Measurements from ENCODE around the gene KCNH2. TPM values are rescaled to one million over a fixed set of nuclear protein-coding genes. Genes with fewer than 3 reads are reported as not detected.
A peak's percentile ranks its signal among the peaks of the same experiment; 100 is the strongest.

Gene KCNH2
- total RNA-seq, 2 donors from 2014 or later, result 1.1 to 1.9 TPM

- H3K9me3 ChIP-seq (ENCODE audit: control insufficient read depth, low read length), result no peaks in the 10 kb centered on the region
- no peak overlapping the region for H3K27ac Mint-ChIP-seq
- no peaks in the 10 kb centered on the region for H3K36me3 Mint-ChIP-seq (ENCODE audit: low read depth)
- no peak overlapping the region for H3K9ac ChIP-seq (ENCODE audit: extremely low read depth, low read length, poor library complexity, severe bottlenecking)
- H3K27ac ChIP-seq (ENCODE audit: low read depth, low read length), result no peak overlapping the region
- TF ChIP-seq, protein P1, sequence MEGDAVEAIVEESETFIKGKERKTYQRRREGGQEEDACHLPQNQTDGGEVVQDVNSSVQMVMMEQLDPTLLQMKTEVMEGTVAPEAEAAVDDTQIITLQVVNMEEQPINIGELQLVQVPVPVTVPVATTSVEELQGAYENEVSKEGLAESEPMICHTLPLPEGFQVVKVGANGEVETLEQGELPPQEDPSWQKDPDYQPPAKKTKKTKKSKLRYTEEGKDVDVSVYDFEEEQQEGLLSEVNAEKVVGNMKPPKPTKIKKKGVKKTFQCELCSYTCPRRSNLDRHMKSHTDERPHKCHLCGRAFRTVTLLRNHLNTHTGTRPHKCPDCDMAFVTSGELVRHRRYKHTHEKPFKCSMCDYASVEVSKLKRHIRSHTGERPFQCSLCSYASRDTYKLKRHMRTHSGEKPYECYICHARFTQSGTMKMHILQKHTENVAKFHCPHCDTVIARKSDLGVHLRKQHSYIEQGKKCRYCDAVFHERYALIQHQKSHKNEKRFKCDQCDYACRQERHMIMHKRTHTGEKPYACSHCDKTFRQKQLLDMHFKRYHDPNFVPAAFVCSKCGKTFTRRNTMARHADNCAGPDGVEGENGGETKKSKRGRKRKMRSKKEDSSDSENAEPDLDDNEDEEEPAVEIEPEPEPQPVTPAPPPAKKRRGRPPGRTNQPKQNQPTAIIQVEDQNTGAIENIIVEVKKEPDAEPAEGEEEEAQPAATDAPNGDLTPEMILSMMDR (conservative IDR thresholded peaks at IDR 0.05), result no peak
- no peaks in the 10 kb centered on the region for H3K27me3 ChIP-seq (ENCODE audit: control insufficient read depth, insufficient read depth, low read length, poor library complexity, severe bottlenecking)
- no peaks in the 10 kb centered on the region for H3K9me3 Mint-ChIP-seq
- peaks cover 9% of the 10 kb centered on the region for H3K4me1 ChIP-seq (ENCODE audit: control insufficient read depth, insufficient read depth, low read length)
- 0 to 59% methylated on average over 1 to 18 of the region's 18 CpGs for WGBS, 2 experiments (ENCODE audit: insufficient coverage in 1 of 2, insufficient read length in 1 of 2)
- peaks cover 21% of the 10 kb centered on the region for H3K4me1 Mint-ChIP-seq
- H3K36me3 ChIP-seq (ENCODE audit: control insufficient read depth, insufficient read depth, low read length), result no peaks in the 10 kb centered on the region
- H3K4me3 Mint-ChIP-seq, result no peak overlapping the region
- peak; percentile 78 for DNase-seq
- H3K27me3 Mint-ChIP-seq (ENCODE audit: insufficient read depth), result peaks cover 42% of the 10 kb centered on the region
- no peak overlapping the region for H3K4me3 ChIP-seq (ENCODE audit: low read length)
These were observed 32.4 kb upstream of the KCNH2 start for GRCh38 chr7:151010307-151011096.

DNA sequence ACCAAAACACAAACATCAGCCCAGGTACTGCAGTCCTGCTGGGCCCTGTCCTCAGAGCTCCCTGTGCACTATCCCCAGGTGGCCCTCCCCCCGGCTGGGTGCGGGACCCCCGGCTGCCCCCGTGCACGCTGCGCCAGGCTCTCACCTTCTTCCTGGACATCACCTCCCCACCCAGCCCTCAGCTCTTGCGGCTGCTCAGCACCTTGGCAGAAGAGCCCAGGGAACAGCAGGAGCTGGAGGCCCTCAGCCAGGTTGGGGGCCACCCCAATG, 31.9 kb upstream of the KCNH2 start:
- TF ChIP-seq, protein P1 (conservative IDR thresholded peaks at IDR 0.05), result no peak
- no peaks in the 10 kb centered on the region for H3K36me3 Mint-ChIP-seq (ENCODE audit: low read depth)
- Histone ChIP-seq H3K9ac (ENCODE audit: extremely low read depth, low read length, poor library complexity, severe bottlenecking) (no peak overlapping the region), H3K27me3 (ENCODE audit: control insufficient read depth, insufficient read depth, low read length, poor library complexity, severe bottlenecking) (no peaks in the 10 kb centered on the region), H3K4me1 (ENCODE audit: control insufficient read depth, insufficient read depth, low read length) (peaks cover 9% of the 10 kb centered on the region), H3K36me3 (ENCODE audit: control insufficient read depth, insufficient read depth, low read length) (no peaks in the 10 kb centered on the region), H3K9me3 (ENCODE audit: control insufficient read depth, low read length) (no peaks in the 10 kb centered on the region), H3K27ac (ENCODE audit: low read depth, low read length) (no peak overlapping the region), H3K4me3 (ENCODE audit: low read length) (no peak overlapping the region)
- no peak overlapping the region for H3K4me3 Mint-ChIP-seq
- WGBS, 2 experiments (ENCODE audit: insufficient coverage in 1 of 2, insufficient read length in 1 of 2), result 66% methylated on average over 7 of the region's 7 CpGs; no CpG with 5 or more reads in 1 of the 2 experiments
- H3K4me1 Mint-ChIP-seq, result peaks cover 21% of the 10 kb centered on the region
- no peaks in the 10 kb centered on the region for H3K9me3 Mint-ChIP-seq
- peaks cover 37% of the 10 kb centered on the region for H3K27me3 Mint-ChIP-seq (ENCODE audit: insufficient read depth)
- H3K27ac Mint-ChIP-seq, result no peak overlapping the region
- no peak for DNase-seq

- peaks cover 9% of the 10 kb centered on the region for H3K4me1 ChIP-seq (ENCODE audit: control insufficient read depth, insufficient read depth, low read length)
- H3K27me3 ChIP-seq (ENCODE audit: control insufficient read depth, insufficient read depth, low read length, poor library complexity, severe bottlenecking), result no peaks in the 10 kb centered on the region
- peaks cover 21% of the 10 kb centered on the region for H3K4me1 Mint-ChIP-seq
- no peak overlapping the region for H3K9ac ChIP-seq (ENCODE audit: extremely low read depth, low read length, poor library complexity, severe bottlenecking)
- H3K27me3 Mint-ChIP-seq (ENCODE audit: insufficient read depth), result peaks cover 34% of the 10 kb centered on the region
- TF ChIP-seq, protein P1 (conservative IDR thresholded peaks at IDR 0.05), result no peak
- no peak overlapping the region for H3K4me3 ChIP-seq (ENCODE audit: low read length)
- WGBS, 2 experiments (ENCODE audit: insufficient coverage in 1 of 2, insufficient read length in 1 of 2), result 84 to 100% methylated on average over 1 to 22 of the region's 22 CpGs
- H3K27ac ChIP-seq (ENCODE audit: low read depth, low read length), result no peak overlapping the region
- DNase-seq, result peak; percentile 78
- H3K9me3 ChIP-seq (ENCODE audit: control insufficient read depth, low read length), result no peaks in the 10 kb centered on the region
- H3K36me3 Mint-ChIP-seq (ENCODE audit: low read depth), result no peaks in the 10 kb centered on the region
- no peaks in the 10 kb centered on the region for H3K36me3 ChIP-seq (ENCODE audit: control insufficient read depth, insufficient read depth, low read length)
- no peaks in the 10 kb centered on the region for H3K9me3 Mint-ChIP-seq
- H3K4me3 Mint-ChIP-seq, result no peak overlapping the region
- H3K27ac Mint-ChIP-seq, result no peak overlapping the region
These were observed 31.4 kb upstream of the KCNH2 start for GRCh38 chr7:151009327-151010036.

Measured in endodermal cell (in vitro differentiated cells).